OCI-LY1 (cell line): ENCODE measurements around the gene STK31.

ENCODE experiments used
- H2AFZ ChIP-seq: fragments of 200-600 bp; sonication (generic), shearing (Covaris generic); 2 replicates; pipeline ENCODE4 v1.6.0; 2014; ENCODE audit warnings: antibody characterized with exemption, mild to moderate bottlenecking, low read length
- H3F3A ChIP-seq: fragments of 200-600 bp; sonication (generic), shearing (Covaris generic); 2 replicates; pipeline ENCODE4 v1.6.0; 2014; ENCODE audit warnings: mild to moderate bottlenecking, antibody characterized with exemption, low read length, moderate library complexity; ENCODE audit not compliant: insufficient read depth
- H3K27ac ChIP-seq: fragments of 200-600 bp; sonication (generic); 2 replicates; pipeline ENCODE4 v1.5.1; 2014; ENCODE audit warnings: low read length, mixed run types, mild to moderate bottlenecking, low read depth; ENCODE audit not compliant: poor library complexity, severe bottlenecking
- H3K27me3 ChIP-seq: fragments of 200-600 bp; sonication (generic); 2 replicates; pipeline ENCODE4 v1.6.0; 2014; ENCODE audit warnings: antibody characterized with exemption, mild to moderate bottlenecking, low read length, moderate library complexity; ENCODE audit not compliant: insufficient read depth
- H3K36me3 ChIP-seq: fragments of 200-600 bp; sonication (generic); 2 replicates; pipeline ENCODE4 v1.6.1; 2014; ENCODE audit warnings: mild to moderate bottlenecking, antibody characterized with exemption, low read length, moderate library complexity, mixed read lengths; ENCODE audit not compliant: insufficient read depth
- H3K4me1 ChIP-seq: fragments of 200-600 bp; sonication (generic); 2 replicates; pipeline ENCODE4 v1.5.1; 2014; ENCODE audit warnings: mild to moderate bottlenecking, low read length, moderate library complexity; ENCODE audit not compliant: insufficient read depth, severe bottlenecking
- H3K4me2 ChIP-seq: fragments of 200-600 bp; sonication (generic), shearing (Covaris generic); 2 replicates; pipeline ENCODE4 v1.6.1; 2014; ENCODE audit warnings: low read length
- H3K4me3 ChIP-seq: fragments of 200-600 bp; sonication (generic); 2 replicates; pipeline ENCODE4 v1.5.1; 2014; ENCODE audit warnings: low read length, low read depth, mild to moderate bottlenecking, mixed read lengths; ENCODE audit not compliant: poor library complexity, severe bottlenecking
- H3K79me2 ChIP-seq: fragments of 200-600 bp; shearing (Covaris generic); 2 replicates; pipeline ENCODE4 v1.6.1; 2016; ENCODE audit warnings: mixed run types, low read length, mixed read lengths; ENCODE audit not compliant: insufficient read depth
- H3K9ac ChIP-seq: fragments of 200-600 bp; sonication (generic), shearing (Covaris generic); 2 replicates; pipeline ENCODE4 v1.6.1; 2014; ENCODE audit warnings: mild to moderate bottlenecking, low read length, mixed read lengths
- H3K9me2 ChIP-seq: fragments of 200-600 bp; sonication (generic), shearing (Covaris generic); 2 replicates; pipeline ENCODE4 v1.6.1; 2014; ENCODE audit warnings: low read depth, mild to moderate bottlenecking, low read length, mixed read lengths
- H3K9me3 ChIP-seq: fragments of 200-600 bp; shearing (Covaris generic); 2 replicates; pipeline ENCODE4 v1.6.1; 2014; ENCODE audit warnings: low read length, mixed read lengths
- H4K20me1 ChIP-seq: fragments of 200-600 bp; sonication (generic), shearing (Covaris generic); 2 replicates; pipeline ENCODE4 v1.6.0; 2016; ENCODE audit warnings: mild to moderate bottlenecking, low read length; ENCODE audit not compliant: insufficient read depth
- CTCF ChIP-seq: fragments of 200-600 bp; sonication (generic), shearing (Covaris generic); IDR thresholded peaks from 2 replicates; pipeline ENCODE4 v1.5.1; 2017; ENCODE audit warnings: mild to moderate bottlenecking, antibody characterized with exemption, low read length, moderate library complexity, mixed read lengths
- EZH2 ChIP-seq: fragments of 200-600 bp; sonication (generic), shearing (Covaris generic); IDR thresholded peaks from 2 replicates; pipeline ENCODE4 v1.8.0; 2017; ENCODE audit warnings: borderline replicate concordance, mixed run types, mild to moderate bottlenecking, antibody characterized with exemption, low read length, moderate library complexity, mixed read lengths

Gene STK31

GRCh38 chr7:23759671-23760391 is 49.8 kb downstream of the STK31 start:
- no peaks in the 10 kb centered on the region for H3K4me1 ChIP-seq
- H3K27me3 ChIP-seq, result no peaks in the 10 kb centered on the region
- no peaks in the 10 kb centered on the region for H3K79me2 ChIP-seq
- no peak overlapping the region for H3K27ac ChIP-seq
- no peaks in the 10 kb centered on the region for H3F3A ChIP-seq
- H3K9ac ChIP-seq, result no peak overlapping the region
- H3K9me3 ChIP-seq, result no peaks in the 10 kb centered on the region
- no peak overlapping the region for H2AFZ ChIP-seq
- no peak for TF ChIP-seq EZH2
- no peak for TF ChIP-seq CTCF
- no peaks in the 10 kb centered on the region for H3K36me3 ChIP-seq
- no peak overlapping the region for H3K4me2 ChIP-seq
- H4K20me1 ChIP-seq, result no peaks in the 10 kb centered on the region
- H3K9me2 ChIP-seq, result no peaks in the 10 kb centered on the region
- no peak overlapping the region for H3K4me3 ChIP-seq

GRCh38 chr7:23765943-23766342 is 55.9 kb downstream of the STK31 start:
- H3K27ac ChIP-seq, result no peak overlapping the region
- no peaks in the 10 kb centered on the region for H3K36me3 ChIP-seq
- no peaks in the 10 kb centered on the region for H3K9me3 ChIP-seq
- no peaks in the 10 kb centered on the region for H3K27me3 ChIP-seq
- no peaks in the 10 kb centered on the region for H3K79me2 ChIP-seq
- H3K4me2 ChIP-seq, result no peak overlapping the region
- no peak for TF ChIP-seq CTCF
- no peak for TF ChIP-seq EZH2
- no peaks in the 10 kb centered on the region for H4K20me1 ChIP-seq
- H3F3A ChIP-seq, result no peaks in the 10 kb centered on the region
- H3K4me1 ChIP-seq, result no peaks in the 10 kb centered on the region
- H3K9me2 ChIP-seq, result no peaks in the 10 kb centered on the region
- H2AFZ ChIP-seq, result no peak overlapping the region
- no peak overlapping the region for H3K9ac ChIP-seq
- H3K4me3 ChIP-seq, result no peak overlapping the region

- H2AFZ ChIP-seq, result no peak overlapping the region
- H3K4me3 ChIP-seq, result no peak overlapping the region
- no peaks in the 10 kb centered on the region for H3F3A ChIP-seq
- H3K27me3 ChIP-seq, result no peaks in the 10 kb centered on the region
- no peaks in the 10 kb centered on the region for H3K36me3 ChIP-seq
- H3K79me2 ChIP-seq, result no peaks in the 10 kb centered on the region
- no peaks in the 10 kb centered on the region for H3K9me3 ChIP-seq
- H3K4me2 ChIP-seq, result no peak overlapping the region
- TF ChIP-seq EZH2, result no peak
- TF ChIP-seq CTCF, result no peak
- no peaks in the 10 kb centered on the region for H3K4me1 ChIP-seq
- no peak overlapping the region for H3K27ac ChIP-seq
- H4K20me1 ChIP-seq, result no peaks in the 10 kb centered on the region; the same call in 1 of the 2 replicates
- H3K9ac ChIP-seq, result no peak overlapping the region
- no peaks in the 10 kb centered on the region for H3K9me2 ChIP-seq
Observed at GRCh38 chr7:23767514-23767913, 57.5 kb downstream of the STK31 start.
